NCI-H2227 treated with DMSO at 0.1 percent for 48 hours (cell line): ENCODE data around the gene ACP6.
"Not testable (repeated sequence)": the region's sequence is repeated elsewhere in the genome, so short reads cannot be mapped to it uniquely, and the experiment has no call there.

Experiments
- DNase-seq: peaks from one replicate; lab custom pipeline; 2025; lab: John Stamatoyannopoulos, UW

Gene ACP6

GRCh38 chr1:147670319-147671001 is at the start of gene ACP6:
Gene ACP6, minus strand, starts transcription at chr1:147670524. Its CDS starts 476 bp downstream, at chr1:147670048.
- DNase-seq, result peak; percentile 94

- DNase-seq, result no peak
Measured at GRCh38 chr1:147719711-147720225, 49.4 kb upstream of the ACP6 start.

GRCh38 chr1:147719029-147719698 is 48.8 kb upstream of the ACP6 start:
- DNase-seq, result no peak

GRCh38 chr1:147717706-147718097 is 47.4 kb upstream of the ACP6 start:
- DNase-seq, result no peak

- no peak for DNase-seq
Measured at GRCh38 chr1:147717051-147717705, 46.9 kb upstream of the ACP6 start.

- DNase-seq, result no peak
Measured at GRCh38 chr1:147712605-147713004, 42.3 kb upstream of the ACP6 start.

- DNase-seq, result peak; percentile 11
Measured at GRCh38 chr1:147700042-147701006, 30.0 kb upstream of the ACP6 start.

- no peak for DNase-seq
Measured at GRCh38 chr1:147699686-147700041, 29.3 kb upstream of the ACP6 start.

GRCh38 chr1:147683163-147683763 is 12.9 kb upstream of the ACP6 start:
- no peak for DNase-seq

- not testable (repeated sequence) for DNase-seq
Measured at GRCh38 chr1:147680608-147681235, 10.4 kb upstream of the ACP6 start.

GRCh38 chr1:147677681-147678080 is 7.4 kb upstream of the ACP6 start:
- DNase-seq, result not testable (repeated sequence)

- no peak for DNase-seq
Measured at GRCh38 chr1:147676311-147677085, 6.2 kb upstream of the ACP6 start.

GRCh38 chr1:147673816-147674215 is 3.5 kb upstream of the ACP6 start:
- no peak for DNase-seq

GRCh38 chr1:147673406-147673805 is 3.1 kb upstream of the ACP6 start:
- no peak for DNase-seq

- DNase-seq, result peak; percentile 61
Measured at GRCh38 chr1:147669469-147670318, 630 bp downstream of the ACP6 start.

- DNase-seq, result no peak
Measured at GRCh38 chr1:147665521-147665920, 4.8 kb downstream of the ACP6 start.

GRCh38 chr1:147664206-147664605 is 6.1 kb downstream of the ACP6 start:
- DNase-seq, result no peak

GRCh38 chr1:147654511-147654910 is 15.8 kb downstream of the ACP6 start:
- no peak for DNase-seq

GRCh38 chr1:147652306-147652705 is 18.0 kb downstream of the ACP6 start:
- no peak for DNase-seq
